ENCODE results near the gene C19orf67. TPM values are rescaled to one million over a fixed set of nuclear protein-coding genes. Genes with fewer than 3 reads are reported as not detected.

C19orf67 gene
- total RNA-seq, 1 experiment from 2014 or later, result not detected

GRCh38 chr19:14115756-14116155 is 30.2 kb upstream of the C19orf67 start:
- peak overlapping the region; percentile 77 for H3K4me3 Mint-ChIP-seq (ENCODE audit: low read depth, unreplicated experiment)
- DNase-seq, result no peak
- BruUV-seq (replicated peaks), result no TSS peak
- peaks cover 27% of the 10 kb centered on the region for H3K36me3 Mint-ChIP-seq (ENCODE audit: insufficient read depth, unreplicated experiment)
- intact Hi-C loops (cut with micrococcal nuclease; ENCODE audit: unreplicated experiment), result no loop called here
- no peaks in the 10 kb centered on the region for H3K27me3 Mint-ChIP-seq (ENCODE audit: unreplicated experiment)
- CTCF ChIA-PET, result no interaction called here
- peaks cover 8% of the 10 kb centered on the region for H3K4me1 Mint-ChIP-seq (ENCODE audit: low read depth, unreplicated experiment)
- H3K9me3 Mint-ChIP-seq (ENCODE audit: low read depth, unreplicated experiment), result no peaks in the 10 kb centered on the region
- no peak for TF ChIP-seq CTCF (IDR thresholded peaks at IDR 0.05; ENCODE audit: unreplicated experiment)
- no peak overlapping the region for H3K27ac Mint-ChIP-seq (ENCODE audit: unreplicated experiment)

GRCh38 chr19:14114854-14115253 is 29.3 kb upstream of the C19orf67 start:
- H3K27ac Mint-ChIP-seq (ENCODE audit: unreplicated experiment), result no peak overlapping the region
- peak; percentile 71 for DNase-seq
- H3K9me3 Mint-ChIP-seq (ENCODE audit: low read depth, unreplicated experiment), result no peaks in the 10 kb centered on the region
- peaks cover 33% of the 10 kb centered on the region for H3K36me3 Mint-ChIP-seq (ENCODE audit: insufficient read depth, unreplicated experiment)
- TF ChIP-seq CTCF (IDR thresholded peaks at IDR 0.05; ENCODE audit: unreplicated experiment), result peak; percentile 49
- CTCF ChIA-PET, result no interaction called here
- intact Hi-C loops (cut with micrococcal nuclease; ENCODE audit: unreplicated experiment), result no loop called here
- no TSS peak for BruUV-seq (replicated peaks)
- no peak overlapping the region for H3K4me3 Mint-ChIP-seq (ENCODE audit: low read depth, unreplicated experiment)
- peaks cover 8% of the 10 kb centered on the region for H3K4me1 Mint-ChIP-seq (ENCODE audit: low read depth, unreplicated experiment)
- H3K27me3 Mint-ChIP-seq (ENCODE audit: unreplicated experiment), result no peaks in the 10 kb centered on the region

- DNase-seq, result no peak
- no peaks in the 10 kb centered on the region for H3K9me3 Mint-ChIP-seq (ENCODE audit: low read depth, unreplicated experiment)
- H3K36me3 Mint-ChIP-seq (ENCODE audit: insufficient read depth, unreplicated experiment), result peaks cover 33% of the 10 kb centered on the region
- intact Hi-C loops (cut with micrococcal nuclease; ENCODE audit: unreplicated experiment), result no loop called here
- no peak overlapping the region for H3K27ac Mint-ChIP-seq (ENCODE audit: unreplicated experiment)
- H3K4me3 Mint-ChIP-seq (ENCODE audit: low read depth, unreplicated experiment), result no peak overlapping the region
- H3K27me3 Mint-ChIP-seq (ENCODE audit: unreplicated experiment), result no peaks in the 10 kb centered on the region
- BruUV-seq (replicated peaks), result no TSS peak
- CTCF ChIA-PET, result interaction anchor here (0.8 kb wide), 1 partner anchor 161 kb away, joined by 3 read pairs; no protein-coding TSS in a partner anchor
- no peak for TF ChIP-seq CTCF (IDR thresholded peaks at IDR 0.05; ENCODE audit: unreplicated experiment)
- peaks cover 8% of the 10 kb centered on the region for H3K4me1 Mint-ChIP-seq (ENCODE audit: low read depth, unreplicated experiment)
These were observed 28.9 kb upstream of the C19orf67 start for GRCh38 chr19:14114439-14114838.

- Mint-ChIP-seq H3K36me3 (ENCODE audit: insufficient read depth, unreplicated experiment) (peaks cover 33% of the 10 kb centered on the region), H3K4me3 (ENCODE audit: low read depth, unreplicated experiment) (no peak overlapping the region), H3K27me3 (ENCODE audit: unreplicated experiment) (no peaks in the 10 kb centered on the region), H3K9me3 (ENCODE audit: low read depth, unreplicated experiment) (no peaks in the 10 kb centered on the region), H3K4me1 (ENCODE audit: low read depth, unreplicated experiment) (peaks cover 7% of the 10 kb centered on the region), H3K27ac (ENCODE audit: unreplicated experiment) (no peak overlapping the region)
- peak; percentile 45 for DNase-seq
- CTCF ChIA-PET, result interaction anchor here (0.8 kb wide), 1 partner anchor 160 kb away, joined by 3 read pairs; no protein-coding TSS in a partner anchor
- BruUV-seq (replicated peaks), result no TSS peak
- intact Hi-C loops (cut with micrococcal nuclease; ENCODE audit: unreplicated experiment), result no loop called here
- TF ChIP-seq CTCF (IDR thresholded peaks at IDR 0.05; ENCODE audit: unreplicated experiment), result peak; percentile 16
These were observed 28.3 kb upstream of the C19orf67 start for GRCh38 chr19:14113762-14114414.

Data from Calu3 (cell line).